H1 (cell line): ENCODE measurements around the gene ITGA11. TPM values are rescaled to one million over a fixed set of nuclear protein-coding genes. Genes with fewer than 3 reads are reported as not detected.

Experiments used
- CTCF ChIA-PET: fragments of 300-600 bp; sonication (Branson Sonifier 250); formaldehyde crosslinking; loops from one replicate; lab custom pipeline; 2021; ENCODE audit not compliant: partially characterized antibody; lab: Charles Lee
- POLR2A ChIA-PET: fragments of 300-600 bp; sonication (Branson Sonifier 250); formaldehyde crosslinking; loops from one replicate; lab custom pipeline; 2021; ENCODE audit warnings: inconsistent platforms; ENCODE audit not compliant: partially characterized antibody; lab: Charles Lee
- DNase-seq, 2 experiments: peaks; one replicate each; pipeline versions ENCODE4 v3.0.0 to v3.0.0-alpha.2; 2010 to 2022; ENCODE audit warnings: low spot score in 2 of 2, low read depth in 1 of 2, mixed read lengths in 1 of 2
- FAIRE-seq: peaks from 2 replicates; lab custom pipeline; 2011; peaks lifted over from hg19 to GRCh38; lab: Jason Lieb, UNC
- H2AFZ ChIP-seq: 2 replicates; pipeline ENCODE4 v1.8.1; 2012; ENCODE audit warnings: low read length, inconsistent platforms
- H2AK5ac ChIP-seq: 2 replicates; pipeline ENCODE4 v1.6.1; 2013; ENCODE audit warnings: low read depth, low read length
- H2BK120ac ChIP-seq: replicated peaks from 2 replicates; pipeline ENCODE3; 2013; ENCODE audit warnings: low read depth, low read length, inconsistent platforms
- H2BK12ac ChIP-seq: 2 replicates; pipeline ENCODE4 v1.6.1; 2013; ENCODE audit warnings: low read depth, low read length
- H2BK15ac ChIP-seq: 2 replicates; pipeline ENCODE4 v1.6.1; 2013; ENCODE audit warnings: low read length
- H2BK20ac ChIP-seq: 2 replicates; pipeline ENCODE4 v1.6.1; 2013; ENCODE audit warnings: low read length
- H2BK5ac ChIP-seq: 2 replicates; pipeline ENCODE4 v1.6.1; 2013; ENCODE audit warnings: low read depth, low read length
- H3K14ac ChIP-seq: 2 replicates; pipeline ENCODE4 v1.6.1; 2013; ENCODE audit warnings: inconsistent platforms; ENCODE audit not compliant: insufficient read length
- H3K18ac ChIP-seq: 2 replicates; pipeline ENCODE4 v1.6.1; 2013; ENCODE audit warnings: low read length; ENCODE audit errors: extremely low read depth
- H3K23ac ChIP-seq: 2 replicates; pipeline ENCODE4 v1.6.1; 2013; ENCODE audit warnings: inconsistent platforms; ENCODE audit not compliant: insufficient read length
- H3K23me2 ChIP-seq: 2 replicates; pipeline ENCODE4 v1.6.1; 2013; ENCODE audit warnings: low read depth, low read length
- H3K27ac ChIP-seq: 2 replicates; pipeline ENCODE4 v1.6.1; 2011; ENCODE audit warnings: low read depth, low read length, inconsistent platforms
- H3K27me3 ChIP-seq, 4 experiments: replicated peaks in 1 of 4; 1 replicate in 1 of 4; 2 replicates in 3 of 4; pipeline versions ENCODE4 v1.6.1 to v1.8.1; 2011 to 2013; ENCODE audit warnings: low read length in 3 of 4, mild to moderate bottlenecking in 3 of 4, inconsistent platforms in 2 of 4, mixed read lengths in 2 of 4, moderate library complexity in 1 of 4; ENCODE audit not compliant: control insufficient read depth in 3 of 4, insufficient read depth in 3 of 4; ENCODE audit errors: extremely low read depth in 1 of 4
- H3K36me3 ChIP-seq, 4 experiments: 2 replicates each; pipeline versions ENCODE4 v1.6.1 to v1.8.1; 2011 to 2013; ENCODE audit warnings: mild to moderate bottlenecking in 4 of 4, low read length in 3 of 4, moderate library complexity in 2 of 4, control low read depth in 1 of 4, inconsistent platforms in 1 of 4; ENCODE audit not compliant: insufficient read depth in 4 of 4, control insufficient read depth in 2 of 4
- H3K4ac ChIP-seq: replicated peaks from 2 replicates; pipeline ENCODE3; 2013; ENCODE audit warnings: low read length, low read depth, mixed read lengths, inconsistent platforms; ENCODE audit not compliant: insufficient read length
- H3K4me1 ChIP-seq, 4 experiments: replicated peaks in 1 of 4; 1 replicate in 1 of 4; 2 replicates in 3 of 4; pipeline versions ENCODE4 v1.6.1 to v1.8.1; 2011 to 2013; ENCODE audit warnings: low read length in 3 of 4, inconsistent platforms in 2 of 4, mixed read lengths in 1 of 4; ENCODE audit not compliant: insufficient read depth in 4 of 4, control insufficient read depth in 3 of 4
- H3K4me2 ChIP-seq, 2 experiments: 2 replicates each; pipeline versions ENCODE4 v1.6.1 to v1.8.1; 2011 to 2013; ENCODE audit warnings: low read depth in 2 of 2, low read length in 2 of 2, control low read depth in 1 of 2, inconsistent platforms in 1 of 2, mild to moderate bottlenecking in 1 of 2; ENCODE audit not compliant: insufficient read depth in 1 of 2
- H3K4me3 ChIP-seq, 4 experiments: fragments of 200-600, 300-600 bp in 1 of 4; sonication (generic), shearing (Covaris generic), sonication (Bioruptor Twin) in 1 of 4; 2 replicates each; pipeline versions ENCODE4 v1.5.1 to v1.8.1; 2011 to 2016; ENCODE audit warnings: low read length in 4 of 4, low read depth in 3 of 4, control low read depth in 2 of 4, inconsistent platforms in 2 of 4, mild to moderate bottlenecking in 2 of 4, mixed read lengths in 1 of 4, moderate library complexity in 1 of 4; ENCODE audit not compliant: insufficient read depth in 2 of 4; ENCODE audit errors: extremely low read depth in 1 of 4
- H3K56ac ChIP-seq: replicated peaks from 2 replicates; pipeline ENCODE3; 2013; ENCODE audit warnings: low read depth, mild to moderate bottlenecking, mixed read lengths, low read length, inconsistent platforms; ENCODE audit not compliant: insufficient read length
- H3K79me1 ChIP-seq: 2 replicates; pipeline ENCODE4 v1.6.1; 2013; ENCODE audit warnings: low read depth, low read length, control low read depth
- H3K79me2 ChIP-seq, 2 experiments: 2 replicates each; pipeline versions ENCODE4 v1.6.1 to v1.8.1; 2012 to 2013; ENCODE audit warnings: low read length in 2 of 2, mild to moderate bottlenecking in 2 of 2, inconsistent platforms in 1 of 2; ENCODE audit not compliant: insufficient read depth in 2 of 2, control insufficient read depth in 1 of 2
- H3K9ac ChIP-seq, 4 experiments: replicated peaks in 1 of 4; 1 replicate in 1 of 4; 2 replicates in 3 of 4; pipeline versions ENCODE4 v1.6.1 to v1.8.1; 2011 to 2013; ENCODE audit warnings: low read depth in 3 of 4, low read length in 3 of 4, control low read depth in 2 of 4, mild to moderate bottlenecking in 2 of 4, moderate library complexity in 2 of 4, inconsistent platforms in 1 of 4; ENCODE audit errors: extremely low read depth in 1 of 4
- H3K9me3 ChIP-seq, 2 experiments: 2 replicates each; pipeline versions ENCODE4 v1.6.1 to v1.8.1; 2012 to 2013; ENCODE audit warnings: mild to moderate bottlenecking in 2 of 2, moderate library complexity in 2 of 2, control low read depth in 1 of 2, inconsistent platforms in 1 of 2, low read depth in 1 of 2, low read length in 1 of 2, mixed read lengths in 1 of 2; ENCODE audit not compliant: insufficient read depth in 2 of 2
- H4K20me1 ChIP-seq, 2 experiments: replicated peaks in 1 of 2; 2 replicates each; pipeline versions ENCODE3 to v1.8.1; 2011 to 2013; ENCODE audit warnings: inconsistent platforms in 2 of 2, low read length in 2 of 2, mild to moderate bottlenecking in 1 of 2; ENCODE audit not compliant: insufficient read depth in 2 of 2, control insufficient read depth in 1 of 2
- H4K5ac ChIP-seq: 2 replicates; pipeline ENCODE4 v1.6.1; 2013; ENCODE audit warnings: low read length, low read depth, mixed read lengths, inconsistent platforms; ENCODE audit not compliant: insufficient read length
- H4K8ac ChIP-seq: 2 replicates; pipeline ENCODE4 v1.8.0; 2013; ENCODE audit warnings: mild to moderate bottlenecking, moderate library complexity, low read length, inconsistent platforms; ENCODE audit not compliant: insufficient read depth; ENCODE audit errors: extremely low read depth
- H4K91ac ChIP-seq: replicated peaks from 2 replicates; pipeline ENCODE3; 2013; ENCODE audit warnings: low read length, mixed read lengths, inconsistent platforms; ENCODE audit not compliant: insufficient read length
- CBX5 ChIP-seq: fragments of 300-800, 300-1000 bp; sonication (generic); IDR thresholded peaks from 2 replicates; pipeline ENCODE4 v1.7.1; 2016; ENCODE audit warnings: antibody characterized with exemption, low read length, low read depth
- CHD1 ChIP-seq: IDR thresholded peaks from 2 replicates; pipeline ENCODE4 v1.6.1; 2012; ENCODE audit warnings: low read depth, low read length, improper control_type of control experiment
- EZH2 ChIP-seq: fragments of 200-600 bp; sonication (generic); IDR thresholded peaks from 2 replicates; pipeline ENCODE4 v1.7.1; 2012; ENCODE audit warnings: low read depth, mild to moderate bottlenecking, moderate library complexity, low read length, inconsistent platforms; ENCODE audit not compliant: severe bottlenecking
- KDM1A ChIP-seq: fragments of 200-600, 300-600 bp; sonication (generic); IDR thresholded peaks from 2 replicates; pipeline ENCODE4 v1.7.1; 2016; ENCODE audit warnings: mild to moderate bottlenecking, low read length, borderline replicate concordance
- KDM4A ChIP-seq: IDR thresholded peaks from one replicate; pipeline ENCODE4 v1.7.1; 2012; ENCODE audit warnings: low read depth, mild to moderate bottlenecking, moderate library complexity, low read length, inconsistent platforms; ENCODE audit not compliant: severe bottlenecking
- PHF8 ChIP-seq: fragments of 200-600 bp; sonication (generic); conservative IDR thresholded peaks from 2 replicates; pipeline ENCODE4 v1.7.1; 2012; ENCODE audit warnings: low read depth, mild to moderate bottlenecking, inconsistent platforms, low read length, moderate library complexity
- RAD21 ChIP-seq, 2 experiments: IDR thresholded peaks in 1 of 2; conservative IDR thresholded peaks in 1 of 2; 2 replicates each; pipeline ENCODE4 v1.6.1; 2011; ENCODE audit warnings: low read depth in 2 of 2, low read length in 2 of 2, improper control_type of control experiment in 1 of 2, inconsistent platforms in 1 of 2, mild to moderate bottlenecking in 1 of 2, moderate library complexity in 1 of 2
- RFX5 ChIP-seq: IDR thresholded peaks from 2 replicates; pipeline ENCODE4 v1.6.1; 2011; ENCODE audit warnings: low read depth, low read length, improper control_type of control experiment, borderline replicate concordance
- TAF1 ChIP-seq: IDR thresholded peaks from 2 replicates; pipeline ENCODE4 v1.6.1; 2011; ENCODE audit warnings: mild to moderate bottlenecking, low read depth, low read length
- WGBS, 2 experiments: shearing (Covaris generic) in 1 of 2; methylation state at CpG; one replicate each; pipeline versions ENCODE4 v1.1.6 to v1.1.7; 2013 to 2015; ENCODE audit warnings: low lambda C conversion rate in 2 of 2, mixed read lengths in 2 of 2, inconsistent platforms in 1 of 2, low coverage in 1 of 2, missing lambda C conversion rate in 1 of 2; ENCODE audit not compliant: insufficient replicate concordance in 2 of 2, insufficient coverage in 1 of 2, insufficient read length in 1 of 2; ENCODE audit errors: extremely low coverage in 1 of 2, missing lambda C conversion rate in 1 of 2; 5-methylcytosine and 5-hydroxymethylcytosine counted together
- polyA plus RNA-seq, 7 experiments: library from polyadenylated mRNA; depleted of rRNA in 3 of 7; stranded (reverse) in 5 of 7; unstranded in 2 of 7; fragments of >200 nt in 5 of 7; fragments of 200-250 nt in 2 of 7; gene quantifications; 1 replicate in 5 of 7; 2 replicates in 1 of 7; 4 replicates in 1 of 7; pipeline versions ENCODE4 v1.2.1 to v1.2.3, GENCODE V29; 2011 to 2013; ENCODE audit warnings: missing spikeins in 2 of 7, mixed read lengths in 2 of 7
- total RNA-seq: library from RNA; stranded (reverse); fragmentation: NEBNext Ultra II Directional; extraction: Animal tissue kit (Norgen Biotek cat#: 25700); gene quantifications from 2 replicates; pipeline ENCODE4 v1.2.1, GENCODE V29; 2021

The ITGA11 gene
- total and polyA plus RNA-seq, 2 of the 8 experiments (the other 6 are each of a cell fraction or from before 2014, with no cell fraction given): 0.05 to 0.06 TPM

DNA sequence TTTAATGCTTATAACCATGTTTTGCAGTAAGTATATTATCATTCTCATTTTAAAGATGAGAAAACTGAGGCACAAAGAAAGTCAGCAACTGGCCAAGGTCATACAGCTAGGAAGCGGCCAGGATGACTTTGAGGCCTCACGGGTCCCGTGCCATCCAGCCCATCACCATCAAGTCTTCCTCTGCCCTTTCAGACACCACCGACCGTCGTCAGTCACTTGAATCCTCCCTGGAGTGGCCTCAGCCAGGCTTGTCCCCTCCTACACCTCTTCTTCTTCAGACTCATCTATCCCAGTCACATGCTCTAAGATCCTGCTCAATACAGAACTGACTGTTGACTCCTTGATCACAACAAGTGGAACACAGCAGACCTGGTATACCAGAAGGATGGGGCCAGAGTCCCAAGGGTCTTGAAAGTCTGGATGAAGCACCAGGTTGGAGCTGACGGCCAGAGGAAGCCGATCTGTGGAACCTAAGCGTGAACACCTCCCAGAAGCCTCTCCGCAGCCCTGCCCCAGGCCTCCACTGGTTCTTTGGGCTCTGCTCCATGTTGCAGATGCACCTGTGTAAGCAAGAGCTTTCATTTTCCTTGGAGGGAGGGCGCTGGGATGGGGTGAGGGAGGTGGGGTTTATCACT, 22.1 kb downstream of the ITGA11 start:
- H3K18ac ChIP-seq: no peak overlapping the region
- no peak overlapping the region for H3K14ac ChIP-seq
- WGBS, 2 experiments: 81% methylated on average over 11 of the region's 11 CpGs; no CpG with 5 or more reads in 1 of the 2 experiments
- no peak overlapping the region for H3K23ac ChIP-seq
- H4K20me1 ChIP-seq: no peaks in the 10 kb centered on the region
- H3K4me3 ChIP-seq: no peak overlapping the region
- H3K9me3 ChIP-seq: no peaks in the 10 kb centered on the region
- no peaks in the 10 kb centered on the region; the same call in 1 of the 2 replicates for H3K23me2 ChIP-seq
- no peak overlapping the region for H2AFZ ChIP-seq
- H3K27ac ChIP-seq: no peak overlapping the region
- no peaks in the 10 kb centered on the region for H3K27me3 ChIP-seq
- H2BK20ac ChIP-seq: no peak overlapping the region
- no peak overlapping the region for H2BK120ac ChIP-seq
- H3K4me1 ChIP-seq: no peaks in the 10 kb centered on the region; a peak in 1 of 7 replicates
- no peak overlapping the region for H3K4me2 ChIP-seq
- no peak overlapping the region for H2AK5ac ChIP-seq
- H4K91ac ChIP-seq: no peak overlapping the region
- no peak overlapping the region for H3K4ac ChIP-seq
- H2BK15ac ChIP-seq: no peak overlapping the region
- no peaks in the 10 kb centered on the region for H3K79me1 ChIP-seq
- no peak overlapping the region for H2BK12ac ChIP-seq
- DNase-seq (peak in 1 of 2 experiments; percentile 23), FAIRE-seq (no peak)
- ChIA-PET POLR2A (no interaction called here), CTCF (interaction anchor here (0.6 to 2.1 kb wide), 7 partner anchors 26 to 215 kb away, joined by 3 to 8 read pairs (median 4); no protein-coding TSS in a partner anchor)
- H4K8ac ChIP-seq: no peak overlapping the region; the same call in 1 of the 2 replicates
- no peak overlapping the region for H3K9ac ChIP-seq
- H3K36me3 ChIP-seq: no peaks in the 10 kb centered on the region
- H2BK5ac ChIP-seq: no peak overlapping the region
- no peak overlapping the region for H4K5ac ChIP-seq
- H3K56ac ChIP-seq: no peak overlapping the region
- H3K79me2 ChIP-seq: no peaks in the 10 kb centered on the region
- TF ChIP-seq KDM4A (no peak), PHF8 (no peak), TAF1 (no peak), RAD21 (IDR thresholded peaks at IDR 0.05 in 1 of 2, conservative IDR thresholded peaks at IDR 0.05 in 1 of 2; ENCODE audit: low read depth in 2 of 2, low read length in 2 of 2) (no peak), CHD1 (no peak), RFX5 (no peak), CBX5 (no peak), EZH2 (no peak), KDM1A (no peak)
